ENCODE measurements around the gene GJE1.
A peak's percentile ranks its signal among the peaks of the same experiment; 100 is the strongest.
"Not testable (repeated sequence)": the region's sequence is repeated elsewhere in the genome, so short reads cannot be mapped to it uniquely, and the experiment has no call there.

GJE1 gene

DNA sequence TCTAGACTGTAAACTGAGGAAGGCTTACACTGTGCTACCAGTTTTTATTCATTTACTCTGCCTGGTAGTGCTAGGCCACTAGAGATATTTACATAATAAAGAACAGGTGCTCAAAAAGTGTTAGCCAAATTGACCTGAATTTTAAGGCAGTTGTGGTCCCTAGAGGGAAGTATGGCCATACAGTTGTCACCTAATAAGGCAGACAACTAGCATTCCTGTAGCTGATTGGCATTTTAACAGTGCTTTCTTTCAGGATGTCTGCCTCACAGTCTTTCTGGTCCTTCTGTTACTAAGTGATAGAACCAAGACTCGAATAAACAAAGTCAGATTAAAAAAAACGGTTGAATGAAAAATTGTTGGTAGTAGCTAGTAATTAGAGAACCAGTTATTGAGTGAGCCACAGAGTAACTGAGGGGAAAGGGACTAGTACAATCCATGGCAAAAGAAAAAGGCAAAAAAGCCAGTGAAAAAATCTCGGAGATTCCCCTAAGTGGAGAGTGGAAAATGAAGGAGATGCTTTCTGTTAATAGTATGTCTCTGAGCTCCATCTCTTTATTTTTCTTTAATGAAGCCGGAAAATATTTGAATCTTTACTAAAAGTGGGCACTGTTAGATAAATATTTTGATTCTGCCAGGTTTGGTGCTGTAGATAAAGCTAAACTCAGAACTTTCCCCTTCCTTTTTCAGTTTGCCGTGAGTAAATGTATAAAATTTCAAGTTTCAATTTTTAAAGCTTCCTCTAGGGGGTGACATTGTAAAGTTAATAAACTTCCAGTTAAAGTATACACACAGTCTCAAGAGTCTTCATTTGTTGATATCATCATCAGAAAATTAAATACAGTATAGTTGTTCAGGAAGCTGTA, 23.4 kb downstream of the GJE1 start:
- DNase-seq: no peak
- Histone ChIP-seq H3K4me1 (peaks cover 0 to 34% (median 10%) of the 10 kb centered on the region in 4 donors), H3K36me3 (no peaks in the 10 kb centered on the region), H3K4me3 (no peak overlapping the region), H3K27me3 (no peaks in the 10 kb centered on the region), H3K27ac (peak overlapping the region in 1 of 2 donors; percentile 14), H3K9me3 (no peaks in the 10 kb centered on the region)
- TF ChIP-seq, protein P1, sequence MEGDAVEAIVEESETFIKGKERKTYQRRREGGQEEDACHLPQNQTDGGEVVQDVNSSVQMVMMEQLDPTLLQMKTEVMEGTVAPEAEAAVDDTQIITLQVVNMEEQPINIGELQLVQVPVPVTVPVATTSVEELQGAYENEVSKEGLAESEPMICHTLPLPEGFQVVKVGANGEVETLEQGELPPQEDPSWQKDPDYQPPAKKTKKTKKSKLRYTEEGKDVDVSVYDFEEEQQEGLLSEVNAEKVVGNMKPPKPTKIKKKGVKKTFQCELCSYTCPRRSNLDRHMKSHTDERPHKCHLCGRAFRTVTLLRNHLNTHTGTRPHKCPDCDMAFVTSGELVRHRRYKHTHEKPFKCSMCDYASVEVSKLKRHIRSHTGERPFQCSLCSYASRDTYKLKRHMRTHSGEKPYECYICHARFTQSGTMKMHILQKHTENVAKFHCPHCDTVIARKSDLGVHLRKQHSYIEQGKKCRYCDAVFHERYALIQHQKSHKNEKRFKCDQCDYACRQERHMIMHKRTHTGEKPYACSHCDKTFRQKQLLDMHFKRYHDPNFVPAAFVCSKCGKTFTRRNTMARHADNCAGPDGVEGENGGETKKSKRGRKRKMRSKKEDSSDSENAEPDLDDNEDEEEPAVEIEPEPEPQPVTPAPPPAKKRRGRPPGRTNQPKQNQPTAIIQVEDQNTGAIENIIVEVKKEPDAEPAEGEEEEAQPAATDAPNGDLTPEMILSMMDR (IDR thresholded peaks at IDR 0.05): peak; percentile 30 to 39
- intact Hi-C loops (cut with DNase I; ENCODE audit: low total_unique reads): no loop called here

GRCh38 chr6:142156758-142157068, 24.0 kb downstream of the GJE1 start:
- H3K9me3 ChIP-seq; intact Hi-C loops (cut with DNase I; ENCODE audit: low total_unique reads); H3K27ac ChIP-seq; DNase-seq; H3K36me3 ChIP-seq; H3K4me3 ChIP-seq; H3K27me3 ChIP-seq: not testable (repeated sequence)
- H3K4me1 ChIP-seq: peaks cover 0 to 32% (median 10%) of the 10 kb centered on the region in 4 donors

- TF ChIP-seq, protein P1 (IDR thresholded peaks at IDR 0.05): no peak
- peaks cover 0 to 40% (median 7%) of the 10 kb centered on the region in 4 donors for H3K4me1 ChIP-seq
- H3K27ac ChIP-seq: peak overlapping the region in 1 of 2 donors; percentile 38
- DNase-seq: no peak
- no peaks in the 10 kb centered on the region for H3K27me3 ChIP-seq
- intact Hi-C loops (cut with DNase I; ENCODE audit: low total_unique reads): no loop called here
- H3K9me3 ChIP-seq: no peaks in the 10 kb centered on the region
- peaks cover 9 to 16% (median 10%) of the 10 kb centered on the region in 3 donors for H3K36me3 ChIP-seq
- no peak overlapping the region for H3K4me3 ChIP-seq
Measured at GRCh38 chr6:142162780-142163179, 30.1 kb downstream of the GJE1 start.

DNA sequence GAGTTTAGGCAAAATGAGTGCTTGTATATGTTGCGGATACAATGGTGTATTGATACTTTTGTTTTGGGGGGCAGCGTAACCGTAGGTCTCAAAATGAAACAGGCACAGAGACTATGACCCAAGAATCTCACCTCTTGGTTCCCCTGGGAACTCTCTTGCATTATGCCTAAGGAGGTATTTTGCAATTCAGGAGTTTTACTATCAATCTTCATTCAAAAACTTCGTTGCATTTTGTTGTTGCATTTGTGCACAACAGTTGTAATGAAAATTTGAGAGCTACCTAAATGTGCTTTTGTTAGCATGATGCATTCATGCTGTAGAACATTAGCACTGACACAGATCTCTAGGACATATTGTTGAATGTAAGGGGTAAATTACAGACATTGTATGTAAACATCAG, 32.5 kb downstream of the GJE1 start:
- TF ChIP-seq, protein P1 (IDR thresholded peaks at IDR 0.05): no peak
- Histone ChIP-seq H3K27ac (no peak overlapping the region), H3K4me3 (no peak overlapping the region)

DNA sequence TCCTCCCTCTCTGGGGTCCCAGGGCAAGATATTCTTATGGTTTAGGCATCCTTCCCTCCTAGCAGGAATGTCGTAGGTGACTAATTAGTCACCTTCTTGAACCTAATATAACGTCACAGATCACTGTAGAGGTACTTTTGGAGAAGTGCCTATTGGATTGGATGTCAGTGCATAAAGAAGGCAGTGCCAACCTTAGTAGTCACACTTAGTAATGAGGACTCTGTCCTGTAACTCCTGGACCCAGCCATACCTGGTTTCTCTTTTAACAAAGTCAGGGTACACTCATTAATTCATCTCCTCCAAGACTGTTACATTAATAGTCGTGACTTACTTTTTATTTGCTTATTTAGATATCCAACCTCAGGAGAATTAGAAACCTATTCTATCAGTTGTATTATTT, 34.3 kb downstream of the GJE1 start:
- TF ChIP-seq, protein P1 (IDR thresholded peaks at IDR 0.05): no peak
- intact Hi-C loops (cut with DNase I; ENCODE audit: low total_unique reads): no loop called here
- H3K4me3 ChIP-seq: no peak overlapping the region
- H3K36me3 ChIP-seq: peaks cover 32 to 37% (median 32%) of the 10 kb centered on the region in 3 donors
- DNase-seq: no peak
- no peak overlapping the region for H3K27ac ChIP-seq
- no peaks in the 10 kb centered on the region for H3K27me3 ChIP-seq
- peaks cover 0 to 27% (median 7%) of the 10 kb centered on the region in 4 donors for H3K4me1 ChIP-seq
- no peaks in the 10 kb centered on the region for H3K9me3 ChIP-seq

More for the DNA sequence above, 32.5 kb downstream of the GJE1 start:
- H3K36me3 ChIP-seq: peaks cover 16 to 22% (median 16%) of the 10 kb centered on the region in 3 donors
- peaks cover 0 to 39% (median 7%) of the 10 kb centered on the region in 4 donors for H3K4me1 ChIP-seq
- no peaks in the 10 kb centered on the region for H3K27me3 ChIP-seq
- H3K9me3 ChIP-seq: no peaks in the 10 kb centered on the region
- intact Hi-C loops (cut with DNase I; ENCODE audit: low total_unique reads): no loop called here
- DNase-seq: no peak

DNA sequence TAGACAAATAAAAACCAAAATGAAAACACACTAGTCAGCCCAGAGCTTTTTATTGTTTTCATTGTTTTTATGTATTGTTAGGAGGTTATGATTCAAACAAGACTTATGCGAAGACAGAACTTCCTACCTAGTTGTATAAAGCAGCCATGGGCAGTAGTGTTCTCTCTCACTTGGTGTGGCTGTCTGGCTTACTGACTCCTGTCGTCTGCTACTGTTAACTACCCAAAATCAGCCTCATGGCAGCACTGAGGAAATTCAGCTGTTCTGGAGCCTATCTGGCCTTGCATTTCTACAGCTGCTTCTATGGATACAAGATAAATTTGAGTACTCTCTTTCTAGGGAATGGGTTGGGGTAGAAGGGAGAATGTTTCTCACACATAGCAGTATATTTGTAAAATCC, 34.8 kb downstream of the GJE1 start:
- Histone ChIP-seq H3K36me3 (peaks cover 36 to 41% (median 36%) of the 10 kb centered on the region in 3 donors), H3K4me1 (peaks cover 0 to 23% (median 7%) of the 10 kb centered on the region in 4 donors), H3K27me3 (no peaks in the 10 kb centered on the region), H3K27ac (no peak overlapping the region), H3K9me3 (no peaks in the 10 kb centered on the region), H3K4me3 (no peak overlapping the region)
- DNase-seq: no peak
- intact Hi-C loops (cut with DNase I; ENCODE audit: low total_unique reads): no loop called here
- TF ChIP-seq, protein P1 (IDR thresholded peaks at IDR 0.05): no peak
